ENCODE results near the gene TARBP1.

DNA sequence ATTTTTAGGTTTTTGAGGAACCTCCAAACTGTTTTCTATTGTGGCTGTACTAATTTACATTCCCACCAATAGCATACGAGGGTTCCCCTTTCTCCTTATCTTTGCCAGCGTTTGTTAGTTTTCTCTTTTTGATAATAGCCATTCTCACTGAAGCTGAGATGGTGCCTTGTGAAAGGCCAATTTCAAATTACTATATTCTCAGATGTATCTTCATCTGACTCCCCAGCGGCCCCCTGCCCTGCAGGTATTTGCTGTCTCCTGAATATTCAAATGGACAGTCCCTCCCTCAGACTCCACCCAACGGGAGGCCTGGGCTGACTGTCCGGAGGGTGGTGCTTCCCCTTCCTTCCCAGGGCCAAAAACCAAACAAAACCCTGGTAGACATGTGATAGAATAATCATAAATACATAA is 33.5 kb upstream of the TARBP1 start:
- TF ChIP-seq, protein P1, sequence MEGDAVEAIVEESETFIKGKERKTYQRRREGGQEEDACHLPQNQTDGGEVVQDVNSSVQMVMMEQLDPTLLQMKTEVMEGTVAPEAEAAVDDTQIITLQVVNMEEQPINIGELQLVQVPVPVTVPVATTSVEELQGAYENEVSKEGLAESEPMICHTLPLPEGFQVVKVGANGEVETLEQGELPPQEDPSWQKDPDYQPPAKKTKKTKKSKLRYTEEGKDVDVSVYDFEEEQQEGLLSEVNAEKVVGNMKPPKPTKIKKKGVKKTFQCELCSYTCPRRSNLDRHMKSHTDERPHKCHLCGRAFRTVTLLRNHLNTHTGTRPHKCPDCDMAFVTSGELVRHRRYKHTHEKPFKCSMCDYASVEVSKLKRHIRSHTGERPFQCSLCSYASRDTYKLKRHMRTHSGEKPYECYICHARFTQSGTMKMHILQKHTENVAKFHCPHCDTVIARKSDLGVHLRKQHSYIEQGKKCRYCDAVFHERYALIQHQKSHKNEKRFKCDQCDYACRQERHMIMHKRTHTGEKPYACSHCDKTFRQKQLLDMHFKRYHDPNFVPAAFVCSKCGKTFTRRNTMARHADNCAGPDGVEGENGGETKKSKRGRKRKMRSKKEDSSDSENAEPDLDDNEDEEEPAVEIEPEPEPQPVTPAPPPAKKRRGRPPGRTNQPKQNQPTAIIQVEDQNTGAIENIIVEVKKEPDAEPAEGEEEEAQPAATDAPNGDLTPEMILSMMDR (IDR thresholded peaks at IDR 0.05): no peak
- TF ChIP-seq POLR2A (IDR thresholded peaks at IDR 0.05; ENCODE audit: low read depth) (no peak), EP300 (IDR thresholded peaks at IDR 0.05) (no peak)
